Karpas-422 (cell line): Measurements from ENCODE around the gene NKD1. TPM values are rescaled to one million over a fixed set of nuclear protein-coding genes. Genes with fewer than 3 reads are reported as not detected.

Experiments
- DNase-seq: peaks from one replicate; pipeline ENCODE4 v3.0.0-alpha.2; 2015
- H2AFZ ChIP-seq: fragments of 200-600 bp; sonication (generic); 2 replicates; pipeline ENCODE4 v1.6.1; 2014; ENCODE audit warnings: antibody characterized with exemption, low read length, mixed read lengths
- H3K27ac ChIP-seq: fragments of 200-600 bp; sonication (generic); 2 replicates; pipeline ENCODE4 v1.5.1; 2014; ENCODE audit warnings: mild to moderate bottlenecking, low read length, moderate library complexity
- H3K27me3 ChIP-seq: fragments of 200-600 bp; sonication (generic); 2 replicates; pipeline ENCODE4 v1.6.1; 2014; ENCODE audit warnings: low read length, mixed read lengths
- H3K36me3 ChIP-seq: fragments of 200-600 bp; sonication (generic); 2 replicates; pipeline ENCODE4 v1.6.1; 2014; ENCODE audit warnings: low read length, mixed read lengths; ENCODE audit not compliant: insufficient read depth
- H3K4me1 ChIP-seq: fragments of 200-600 bp; sonication (generic); 2 replicates; pipeline ENCODE4 v1.6.1; 2014; ENCODE audit warnings: mild to moderate bottlenecking, low read length, mixed read lengths
- H3K4me2 ChIP-seq: fragments of 200-600 bp; sonication (generic); 2 replicates; pipeline ENCODE4 v1.6.1; 2014; ENCODE audit warnings: low read length, low read depth, mild to moderate bottlenecking; ENCODE audit not compliant: poor library complexity, severe bottlenecking
- H3K4me3 ChIP-seq: fragments of 200-600 bp; sonication (generic); 2 replicates; pipeline ENCODE4 v1.5.1; 2014; ENCODE audit warnings: mild to moderate bottlenecking, antibody characterized with exemption, low read length, mixed read lengths
- H3K79me2 ChIP-seq: fragments of 200-600 bp; sonication (generic); 2 replicates; pipeline ENCODE4 v1.6.1; 2014; ENCODE audit warnings: mild to moderate bottlenecking, low read length, mixed read lengths
- H3K9ac ChIP-seq: fragments of 200-600 bp; sonication (generic); 2 replicates; pipeline ENCODE4 v1.6.0; 2014; ENCODE audit warnings: low read length
- H3K9me2 ChIP-seq: fragments of 200-600 bp; sonication (generic), shearing (Covaris generic); replicated peaks from 2 replicates; pipeline ENCODE4 v1.6.0; 2014; ENCODE audit warnings: mild to moderate bottlenecking, low read length, moderate library complexity; ENCODE audit not compliant: insufficient read depth
- H3K9me3 ChIP-seq: fragments of 300-700, 200-600 bp; sonication (generic); 2 replicates; pipeline ENCODE4 v1.6.1; 2014; ENCODE audit warnings: low read length, mixed read lengths
- H4K20me1 ChIP-seq: fragments of 200-600 bp; sonication (generic); 2 replicates; pipeline ENCODE4 v1.6.1; 2014; ENCODE audit warnings: mild to moderate bottlenecking, antibody characterized with exemption, low read length, low read depth; ENCODE audit not compliant: insufficient read depth
- total RNA-seq: library from RNA; depleted of rRNA; stranded (reverse); fragments of >200 nt; shearing (Covaris generic); gene quantifications from 2 replicates; pipeline ENCODE4 v1.2.3, GENCODE V29; 2014; ENCODE audit warnings: low replicate concordance

Gene NKD1
- total RNA-seq, 1 experiment from 2014 or later: not detected

GRCh38 chr16:50640391-50640790 lies 92.2 kb downstream of the NKD1 start:
- Histone ChIP-seq H3K9me3 (no peaks in the 10 kb centered on the region), H3K4me2 (no peak overlapping the region), H3K9ac (no peak overlapping the region), H3K4me1 (no peaks in the 10 kb centered on the region), H3K27ac (no peak overlapping the region), H3K36me3 (no peaks in the 10 kb centered on the region), H3K27me3 (no peaks in the 10 kb centered on the region; the same call in 1 of the 2 replicates), H4K20me1 (no peaks in the 10 kb centered on the region), H3K4me3 (no peak overlapping the region), H3K9me2 (no peaks in the 10 kb centered on the region), H2AFZ (no peak overlapping the region), H3K79me2 (no peaks in the 10 kb centered on the region)
- DNase-seq: no peak

GRCh38 chr16:50640919-50641817 lies 93.0 kb downstream of the NKD1 start:
- no peaks in the 10 kb centered on the region for H3K9me2 ChIP-seq
- H3K27ac ChIP-seq: no peak overlapping the region
- no peak overlapping the region for H3K4me2 ChIP-seq
- no peak overlapping the region for H3K9ac ChIP-seq
- H3K79me2 ChIP-seq: no peaks in the 10 kb centered on the region
- no peak for DNase-seq
- no peaks in the 10 kb centered on the region for H3K4me1 ChIP-seq
- H2AFZ ChIP-seq: no peak overlapping the region
- H3K9me3 ChIP-seq: no peaks in the 10 kb centered on the region
- H4K20me1 ChIP-seq: no peaks in the 10 kb centered on the region
- no peak overlapping the region for H3K4me3 ChIP-seq
- no peaks in the 10 kb centered on the region; the same call in 1 of the 2 replicates for H3K27me3 ChIP-seq
- no peaks in the 10 kb centered on the region for H3K36me3 ChIP-seq

- Histone ChIP-seq H3K27me3 (no peaks in the 10 kb centered on the region), H2AFZ (no peak overlapping the region), H3K4me1 (no peaks in the 10 kb centered on the region), H3K4me3 (no peak overlapping the region), H3K4me2 (no peak overlapping the region), H3K79me2 (no peaks in the 10 kb centered on the region), H3K27ac (no peak overlapping the region), H3K9ac (no peak overlapping the region), H3K36me3 (no peaks in the 10 kb centered on the region), H3K9me2 (no peaks in the 10 kb centered on the region), H3K9me3 (no peaks in the 10 kb centered on the region), H4K20me1 (no peaks in the 10 kb centered on the region)
- no peak for DNase-seq
Measured at GRCh38 chr16:50641818-50642187, 93.6 kb downstream of the NKD1 start.

GRCh38 chr16:50642349-50642748 lies 94.2 kb downstream of the NKD1 start:
- H2AFZ ChIP-seq: no peak overlapping the region
- DNase-seq: no peak
- H3K36me3 ChIP-seq: no peaks in the 10 kb centered on the region
- H3K4me1 ChIP-seq: no peaks in the 10 kb centered on the region
- H3K4me2 ChIP-seq: no peak overlapping the region
- H3K9me3 ChIP-seq: no peaks in the 10 kb centered on the region
- no peak overlapping the region for H3K9ac ChIP-seq
- H3K27ac ChIP-seq: no peak overlapping the region
- no peaks in the 10 kb centered on the region for H3K79me2 ChIP-seq
- no peaks in the 10 kb centered on the region for H4K20me1 ChIP-seq
- H3K27me3 ChIP-seq: no peaks in the 10 kb centered on the region
- no peaks in the 10 kb centered on the region for H3K9me2 ChIP-seq
- no peak overlapping the region for H3K4me3 ChIP-seq

- Histone ChIP-seq H2AFZ (no peak overlapping the region), H3K9me2 (no peaks in the 10 kb centered on the region), H3K9me3 (no peaks in the 10 kb centered on the region), H3K4me2 (no peak overlapping the region), H3K36me3 (no peaks in the 10 kb centered on the region), H3K27ac (no peak overlapping the region), H3K27me3 (no peaks in the 10 kb centered on the region), H3K4me3 (no peak overlapping the region), H3K79me2 (no peaks in the 10 kb centered on the region), H3K9ac (no peak overlapping the region), H4K20me1 (no peaks in the 10 kb centered on the region), H3K4me1 (no peaks in the 10 kb centered on the region)
- DNase-seq: no peak
Measured at GRCh38 chr16:50643192-50643591, 95.0 kb downstream of the NKD1 start.

- Histone ChIP-seq H3K36me3 (no peaks in the 10 kb centered on the region), H4K20me1 (no peaks in the 10 kb centered on the region), H3K27ac (no peak overlapping the region), H3K79me2 (no peaks in the 10 kb centered on the region), H3K4me3 (no peak overlapping the region), H2AFZ (no peak overlapping the region), H3K4me2 (no peak overlapping the region), H3K9me2 (no peaks in the 10 kb centered on the region), H3K9me3 (no peaks in the 10 kb centered on the region), H3K4me1 (no peaks in the 10 kb centered on the region), H3K27me3 (no peaks in the 10 kb centered on the region), H3K9ac (no peak overlapping the region)
- no peak for DNase-seq
Measured at GRCh38 chr16:50644245-50644644, 96.0 kb downstream of the NKD1 start.

GRCh38 chr16:50644729-50645128 lies 96.5 kb downstream of the NKD1 start:
- H3K4me1 ChIP-seq: no peaks in the 10 kb centered on the region
- H3K79me2 ChIP-seq: no peaks in the 10 kb centered on the region
- no peaks in the 10 kb centered on the region for H3K9me3 ChIP-seq
- H3K9ac ChIP-seq: no peak overlapping the region
- H3K4me3 ChIP-seq: no peak overlapping the region
- H3K36me3 ChIP-seq: no peaks in the 10 kb centered on the region
- H3K9me2 ChIP-seq: no peaks in the 10 kb centered on the region
- H3K27me3 ChIP-seq: no peaks in the 10 kb centered on the region
- no peak overlapping the region for H3K27ac ChIP-seq
- H4K20me1 ChIP-seq: no peaks in the 10 kb centered on the region
- H2AFZ ChIP-seq: no peak overlapping the region
- DNase-seq: peak; percentile 56
- no peak overlapping the region for H3K4me2 ChIP-seq

- no peaks in the 10 kb centered on the region for H3K9me2 ChIP-seq
- no peak overlapping the region for H3K27ac ChIP-seq
- H2AFZ ChIP-seq: no peak overlapping the region
- no peak for DNase-seq
- no peaks in the 10 kb centered on the region for H3K4me1 ChIP-seq
- H3K4me3 ChIP-seq: no peak overlapping the region
- H3K79me2 ChIP-seq: no peaks in the 10 kb centered on the region
- no peaks in the 10 kb centered on the region for H3K9me3 ChIP-seq
- no peaks in the 10 kb centered on the region for H3K27me3 ChIP-seq
- H3K9ac ChIP-seq: no peak overlapping the region
- H3K36me3 ChIP-seq: no peaks in the 10 kb centered on the region
- H4K20me1 ChIP-seq: no peaks in the 10 kb centered on the region
- H3K4me2 ChIP-seq: no peak overlapping the region
Measured at GRCh38 chr16:50645563-50646220, 97.5 kb downstream of the NKD1 start.
